Dermis microvascular lymphatic vessel endothelial cell (primary cell): Measurements from ENCODE around the gene GPN1. TPM values are rescaled to one million over a fixed set of nuclear protein-coding genes. Genes with fewer than 3 reads are reported as not detected.
"Not testable (repeated sequence)": the region's sequence is repeated elsewhere in the genome, so short reads cannot be mapped to it uniquely, and the experiment has no call there.

Experiments used
- DNase-seq, 2 donors: peaks; one replicate each; pipeline versions ENCODE4 v3.0.0 to v3.0.0-alpha.2; 2010; ENCODE audit warnings: low read depth in 2 of 2
- total RNA-seq: library from RNA; depleted of rRNA; stranded (reverse); fragments of >200 nt; gene quantifications from 2 replicates; pipeline ENCODE4 v1.2.1, GENCODE V29; 2014

GPN1 gene
- total RNA-seq, result 32.1 TPM in 2 replicates

DNA sequence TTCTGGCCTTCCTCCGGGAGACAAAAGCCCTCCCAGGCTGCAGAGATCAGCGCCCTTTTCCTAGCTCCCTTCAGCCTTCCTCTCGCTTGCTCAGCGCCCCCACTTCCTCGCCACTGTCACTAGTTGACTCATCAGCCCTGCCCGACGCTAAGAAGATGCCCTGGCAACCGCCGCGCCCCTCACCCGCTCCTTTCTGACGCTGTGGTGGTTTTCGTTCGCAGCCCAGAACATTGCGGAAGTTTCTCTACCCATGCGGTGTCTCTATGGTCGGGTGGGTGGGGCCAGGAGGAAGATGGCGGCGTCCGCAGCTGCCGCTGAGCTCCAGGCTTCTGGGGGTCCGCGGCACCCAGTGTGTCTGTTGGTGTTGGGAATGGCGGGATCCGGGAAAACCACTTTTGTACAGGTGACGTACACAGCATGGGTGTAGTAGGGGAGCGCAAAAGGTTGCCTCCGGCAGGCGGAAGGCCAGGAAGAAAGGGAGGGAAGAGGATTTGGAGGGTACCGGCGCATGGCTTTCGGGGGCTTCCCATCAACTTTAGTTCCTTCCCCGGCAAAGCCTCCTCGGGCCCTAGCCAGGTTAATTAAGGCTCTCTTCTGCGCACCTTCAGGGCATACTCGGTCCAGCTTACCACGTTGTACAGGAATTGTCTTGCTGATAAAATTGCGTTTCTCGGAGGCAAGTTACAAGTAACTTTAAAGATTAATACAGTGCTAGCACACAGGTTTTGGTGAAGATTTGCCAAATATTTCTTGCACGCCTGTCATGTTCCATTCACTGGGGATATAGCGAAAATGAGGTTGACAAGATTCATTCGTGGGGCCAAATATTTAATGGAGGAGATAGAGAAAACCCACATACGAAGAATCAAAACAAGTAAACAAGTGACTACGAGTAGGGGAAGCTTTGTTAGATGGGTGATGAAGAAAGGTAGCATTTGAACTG, at the start of gene GPN1, which contains the start of gene CCDC121:
GPN1 (plus strand) TSS at position 284 of the 943 bp plus-strand sequence; CDS start at position 293, 9 bp downstream.
CCDC121 (minus strand) TSS at position 246 of the 943 bp plus-strand sequence. CDS start 1,213 bp downstream, outside the sequence.
- peak; percentile 65 to 93 for DNase-seq

DNA sequence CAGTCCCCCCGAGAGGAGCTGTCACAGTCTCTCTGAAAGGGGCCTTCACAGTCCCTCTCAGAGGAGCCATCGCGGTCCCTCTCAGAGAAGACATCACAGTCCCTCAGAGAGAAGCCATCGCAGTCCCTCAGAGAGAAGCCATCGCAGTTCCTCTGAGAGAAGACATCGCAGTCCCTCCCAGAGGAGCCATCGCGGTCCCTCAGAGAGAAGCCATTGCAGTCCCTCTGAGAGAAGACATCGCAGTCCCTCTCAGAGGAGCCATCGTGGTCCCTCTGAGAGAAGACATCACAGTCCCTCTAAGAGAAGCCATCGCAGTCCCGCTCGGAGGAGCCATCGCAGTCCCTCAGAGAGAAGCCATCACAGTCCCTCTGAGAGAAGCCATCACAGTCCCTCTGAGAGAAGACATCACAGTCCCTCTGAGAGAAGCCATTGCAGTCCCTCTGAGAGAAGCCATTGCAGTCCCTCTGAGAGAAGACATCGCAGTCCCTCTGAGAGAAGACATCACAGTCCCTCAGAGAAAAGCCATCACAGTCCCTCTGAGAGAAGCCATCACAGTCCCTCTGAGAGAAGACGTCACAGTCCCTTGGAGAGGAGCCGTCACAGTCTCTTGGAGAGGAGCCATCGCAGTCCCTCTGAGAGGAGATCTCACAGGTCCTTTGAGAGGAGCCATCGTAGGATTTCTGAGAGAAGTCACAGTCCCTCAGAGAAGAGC, 47.3 kb upstream of the GPN1 start:
- DNase-seq, result no peak

DNA sequence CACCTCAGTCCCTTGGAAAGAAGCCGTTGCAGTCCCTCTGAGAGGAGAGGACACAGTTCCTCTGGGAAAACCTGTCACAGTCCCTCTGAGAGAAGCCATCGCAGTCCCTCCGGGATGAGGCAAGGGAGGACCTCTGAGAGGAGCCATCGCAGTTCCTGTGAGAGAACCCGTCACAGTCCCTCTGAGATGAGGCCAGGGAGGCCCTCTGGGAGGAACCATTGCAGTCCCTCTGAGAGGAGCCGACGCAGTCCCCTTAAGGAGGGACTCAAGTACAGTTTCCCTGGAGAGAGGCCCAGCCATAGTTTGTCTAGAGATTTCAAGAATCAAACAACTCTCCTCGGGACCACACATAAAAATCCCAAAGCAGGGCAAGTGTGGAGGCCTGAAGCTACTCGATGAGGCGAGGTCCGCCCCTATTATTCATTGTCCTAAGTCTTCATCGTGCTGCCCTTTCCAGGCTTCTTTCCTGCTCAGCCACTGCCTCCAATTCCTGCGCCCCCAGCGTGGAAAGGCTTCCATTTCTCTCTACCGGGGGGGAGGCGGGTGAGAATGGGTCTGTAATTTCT, 46.6 kb upstream of the GPN1 start:
- no peak for DNase-seq

DNA sequence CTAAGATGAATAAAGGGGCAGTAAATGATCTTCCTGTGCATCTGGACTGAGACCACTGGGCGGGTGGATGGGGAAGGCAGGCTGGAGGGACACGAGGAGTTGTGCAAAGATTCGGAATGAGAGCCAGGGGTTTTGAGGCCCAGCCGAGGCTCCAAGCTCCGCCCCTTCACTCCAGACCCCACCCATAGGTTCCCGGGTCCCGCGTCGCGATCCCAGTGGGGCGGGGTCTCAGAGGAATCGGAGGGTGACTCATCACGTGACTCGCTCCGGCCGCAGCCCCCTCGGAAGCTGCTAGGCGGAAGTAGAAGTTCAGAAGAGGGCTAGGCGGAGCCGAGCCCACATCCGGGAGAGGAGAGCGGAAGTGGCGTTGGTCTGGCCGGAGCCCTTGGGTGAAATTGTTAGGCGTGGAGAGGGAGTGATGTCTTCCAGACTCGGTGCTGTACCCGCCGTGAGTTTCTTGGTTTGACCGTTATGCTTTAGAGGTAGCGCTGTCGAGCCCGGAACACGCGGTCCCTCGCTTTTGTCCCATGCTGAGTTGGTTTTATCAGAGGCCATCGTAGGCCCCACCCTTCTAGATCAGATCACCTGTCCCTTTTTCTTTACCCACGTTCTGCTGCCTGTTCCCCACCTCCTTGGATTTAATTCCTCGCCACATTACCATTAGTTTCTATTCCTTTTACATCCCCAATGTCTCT, 46.0 kb upstream of the GPN1 start, which contains the start of gene ZNF512:
ZNF512 (plus strand) TSS at position 348 of the 695 bp plus-strand sequence; CDS start at position 419, 71 bp downstream.
- peak; percentile 73 to 84 for DNase-seq

DNA sequence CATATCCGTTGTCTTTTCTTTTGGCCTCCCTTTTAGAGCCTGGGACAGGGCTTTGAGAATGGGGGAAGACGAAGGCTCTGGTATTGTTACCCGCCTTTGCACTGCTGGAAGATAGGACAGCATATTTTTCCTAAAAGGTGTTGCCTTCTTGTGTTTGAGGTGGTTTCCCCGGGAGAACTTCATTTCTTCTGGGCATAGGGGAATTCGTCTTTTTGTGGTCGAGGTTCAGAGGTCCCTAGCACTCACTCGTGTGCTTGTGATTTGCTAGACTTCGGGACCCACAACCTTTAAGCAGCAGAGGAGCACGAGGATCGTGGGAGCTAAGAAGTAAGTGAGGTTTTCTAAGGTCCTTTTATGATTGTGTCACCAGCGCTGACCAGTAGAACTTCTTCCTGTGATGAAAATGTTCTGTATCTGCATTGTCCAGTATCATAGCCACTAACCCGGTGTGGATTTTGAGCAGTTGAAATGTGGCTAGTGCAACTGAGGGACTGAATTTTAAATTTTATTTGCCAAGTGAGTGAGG, 45.4 kb upstream of the GPN1 start:
- peak in 1 of 2 donors; percentile 29 for DNase-seq

DNA sequence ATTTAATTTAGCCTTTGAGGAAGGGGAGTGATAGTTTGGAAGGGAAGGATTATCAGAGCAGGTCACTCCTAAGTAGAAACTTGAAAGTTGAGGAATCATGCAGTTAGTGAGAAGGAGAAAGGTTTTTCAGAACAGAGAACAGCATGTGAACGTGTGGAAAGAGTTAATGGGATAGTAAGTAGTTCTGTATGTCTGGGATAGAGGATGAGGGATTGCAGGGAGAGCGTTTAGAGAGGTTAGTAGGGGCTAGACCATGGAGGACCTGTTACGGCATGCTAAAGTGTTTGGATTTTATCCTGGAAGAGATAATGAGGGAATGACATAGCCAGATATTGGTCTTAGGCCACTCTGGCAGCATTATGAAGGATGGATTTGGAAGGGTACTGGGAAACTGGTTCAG, 44.3 kb upstream of the GPN1 start:
- DNase-seq, result no peak

DNA sequence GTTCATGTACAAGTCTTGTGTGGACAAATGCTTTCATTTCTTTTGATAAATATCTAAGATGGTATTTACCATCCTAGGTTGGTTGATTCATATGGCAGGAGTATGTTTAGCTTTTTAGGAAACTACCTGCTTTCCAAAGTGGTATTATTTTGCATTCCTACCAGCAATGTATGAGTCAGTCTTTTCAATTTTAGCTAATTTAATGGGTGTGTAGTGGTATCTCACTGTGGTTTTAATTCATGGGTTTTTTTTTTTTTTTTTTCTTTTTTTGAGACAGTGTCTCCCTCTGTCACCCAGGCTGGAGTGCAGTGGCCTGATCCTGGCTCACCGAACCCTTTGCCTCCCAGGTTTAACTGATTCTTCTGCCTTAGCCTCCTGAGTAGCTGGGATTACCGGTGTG, 41.8 kb upstream of the GPN1 start:
- DNase-seq, result no peak

DNA sequence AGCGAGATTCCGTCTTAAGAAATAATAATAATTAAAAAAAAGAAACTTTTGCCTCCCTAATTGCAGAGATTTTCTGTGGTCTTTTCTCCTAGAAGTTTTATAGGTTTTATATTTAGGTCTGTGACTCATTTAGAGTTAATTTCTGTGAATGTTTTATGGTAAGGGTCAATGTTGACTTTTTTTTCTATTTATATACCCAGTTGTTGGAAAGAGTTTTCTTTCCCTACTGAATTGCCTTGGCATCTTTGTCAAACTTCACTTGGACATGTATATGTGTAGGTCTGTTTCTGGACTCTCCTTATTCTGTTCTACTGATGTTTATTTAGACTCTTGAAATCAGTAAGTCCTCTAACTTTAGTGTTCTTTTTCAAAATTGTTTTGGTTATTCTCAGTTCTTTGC, 40.5 kb upstream of the GPN1 start:
- DNase-seq, result no peak

DNA sequence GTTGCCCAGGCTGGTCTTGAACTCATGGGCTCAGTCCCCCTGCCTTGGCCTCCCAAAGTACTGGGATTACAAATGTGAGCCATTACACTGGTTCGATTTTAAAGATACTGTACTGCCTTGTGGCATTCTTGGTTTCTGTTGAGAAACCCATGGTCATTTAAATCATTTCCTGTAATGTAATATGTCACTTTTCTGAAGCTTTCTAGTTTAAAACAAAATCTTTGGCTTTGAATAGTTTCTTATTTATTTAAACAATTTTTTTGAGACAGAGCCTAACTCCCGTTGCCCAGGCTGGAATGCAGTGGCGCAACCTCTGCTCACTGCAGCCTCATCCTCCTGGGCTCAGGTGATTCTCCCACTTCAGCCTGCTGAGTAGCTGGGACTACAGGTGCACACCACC, 37.1 kb upstream of the GPN1 start:
- DNase-seq, result no peak

DNA sequence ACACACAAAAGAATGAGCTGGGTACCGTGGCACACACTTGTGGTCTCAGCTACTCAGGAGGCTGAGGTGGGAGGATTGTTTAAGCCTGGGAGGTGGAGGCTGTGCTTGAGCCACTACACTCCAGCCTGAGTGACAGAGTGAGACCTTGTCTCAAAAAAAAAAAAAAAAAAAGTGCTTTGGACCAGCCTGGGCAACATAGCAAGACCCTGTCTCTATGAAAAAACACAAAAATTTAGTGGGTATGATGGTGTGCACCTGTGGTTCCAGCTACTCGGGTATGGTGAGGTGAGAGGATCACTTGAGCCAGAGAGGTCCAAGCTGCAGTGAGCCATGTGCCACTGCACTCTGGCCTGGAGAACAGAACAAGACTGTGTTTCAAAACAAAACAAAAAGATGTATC, 35.6 kb upstream of the GPN1 start:
- no peak for DNase-seq

DNA sequence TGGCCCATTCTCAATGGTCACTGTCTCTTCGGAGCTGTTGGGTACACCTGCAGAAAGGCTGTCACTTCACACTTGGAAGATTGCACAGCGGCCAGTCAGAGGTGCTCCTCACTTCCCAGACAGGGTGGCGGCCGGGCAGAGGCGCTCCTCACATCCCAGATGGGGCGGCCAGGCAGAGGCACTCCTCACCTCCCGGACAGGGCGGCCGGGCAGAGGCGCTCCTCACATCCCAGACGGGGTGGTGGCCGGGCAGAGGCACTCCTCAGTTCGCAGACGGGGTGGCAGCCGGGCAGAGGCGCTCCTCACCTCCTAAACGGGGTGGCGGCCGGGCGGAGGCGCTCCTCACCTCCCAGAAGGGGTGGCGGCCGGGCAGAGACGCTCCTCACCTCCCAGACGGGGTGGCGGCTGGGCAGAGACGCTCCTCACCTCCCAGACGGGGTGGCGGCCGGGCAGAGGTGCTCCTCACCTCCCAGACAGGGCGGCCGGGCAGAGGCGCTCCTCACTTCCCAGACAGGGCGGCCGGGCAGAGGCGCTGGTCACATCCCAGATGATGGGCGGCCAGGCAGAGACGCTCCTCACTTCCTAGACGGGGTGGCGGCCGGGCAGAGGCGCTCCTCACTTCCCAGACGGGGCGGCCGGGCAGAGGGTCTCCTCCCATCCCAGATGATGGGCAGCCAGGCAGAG, 34.7 kb upstream of the GPN1 start:
- DNase-seq, result not testable (repeated sequence)

DNA sequence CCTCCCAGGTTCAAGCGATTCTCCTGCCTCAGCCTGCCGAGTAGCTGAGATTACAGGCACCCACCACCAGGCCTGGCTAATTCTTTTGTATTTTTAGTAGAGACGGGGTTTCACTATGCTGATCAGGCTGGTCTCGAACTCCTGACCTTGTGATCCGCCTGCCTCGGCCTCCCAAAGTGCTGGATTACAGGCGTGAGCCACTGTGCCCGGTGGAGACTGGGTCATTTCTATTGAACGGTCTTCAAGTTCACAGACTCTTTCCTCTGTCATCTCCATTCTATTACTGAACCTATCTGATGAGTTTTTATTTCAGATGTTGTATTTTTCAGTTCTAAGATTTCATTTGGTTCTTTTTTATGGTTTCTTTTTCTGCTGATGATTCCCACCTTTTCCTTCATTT, 33.4 kb upstream of the GPN1 start:
- DNase-seq, result not testable (repeated sequence)

DNA sequence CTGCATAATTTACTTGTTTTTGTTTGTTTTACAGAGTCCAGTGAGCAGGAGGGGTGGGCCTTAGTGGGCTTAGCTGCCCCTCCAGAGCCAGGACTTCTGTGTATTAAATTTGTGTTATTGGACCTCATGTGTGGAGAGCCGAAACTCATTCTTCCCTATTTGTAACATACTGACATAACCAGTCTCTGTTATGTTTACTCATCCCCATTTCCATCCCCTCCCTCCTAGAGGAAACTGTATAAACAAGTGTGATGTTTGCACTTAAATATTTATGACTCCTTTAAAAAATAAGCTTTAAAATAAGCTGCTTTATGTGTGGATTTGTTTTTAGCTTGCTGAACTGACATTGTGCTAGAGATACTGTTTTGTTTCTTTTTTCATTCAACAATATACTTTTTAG, 32.2 kb upstream of the GPN1 start:
- DNase-seq, result no peak

DNA sequence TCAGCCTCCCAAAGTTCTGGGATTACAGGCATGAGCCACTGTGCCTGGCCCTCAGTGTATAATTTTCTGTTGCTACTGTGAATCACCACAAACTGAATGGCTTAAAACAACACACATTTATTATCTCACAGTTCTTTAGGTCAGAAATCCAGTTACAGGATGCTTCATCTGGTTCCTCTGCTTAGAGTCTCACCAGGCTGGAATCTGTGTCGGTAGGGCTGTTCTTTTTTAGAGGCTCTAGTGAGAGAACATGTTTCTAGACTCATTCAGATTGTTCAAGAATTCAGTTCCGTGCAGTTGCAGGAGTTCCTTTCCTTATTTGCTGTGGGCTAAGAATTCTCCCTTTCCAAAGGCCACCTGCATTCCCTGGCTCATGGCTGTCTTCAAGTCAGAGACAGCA, 22.2 kb upstream of the GPN1 start:
- no peak for DNase-seq

DNA sequence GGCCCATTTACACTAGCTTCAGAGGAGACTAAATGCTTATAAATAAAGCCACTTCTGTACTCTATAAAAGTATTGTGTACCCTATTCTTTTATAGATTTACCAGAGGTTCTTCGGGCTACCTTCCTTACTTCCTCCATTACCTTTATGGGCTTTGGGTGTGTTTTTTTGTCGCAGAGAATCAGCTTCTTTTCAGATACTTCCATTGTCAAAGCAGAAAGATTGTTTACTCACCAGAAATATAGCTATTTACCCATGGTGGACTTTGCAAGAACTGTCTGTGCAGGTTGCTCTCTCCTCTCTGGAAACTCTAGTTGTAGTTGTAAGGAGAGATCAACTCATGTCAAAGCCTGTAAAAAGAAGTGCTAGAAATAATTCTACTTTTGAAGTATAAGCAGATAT, 14.9 kb upstream of the GPN1 start:
- no peak for DNase-seq

DNA sequence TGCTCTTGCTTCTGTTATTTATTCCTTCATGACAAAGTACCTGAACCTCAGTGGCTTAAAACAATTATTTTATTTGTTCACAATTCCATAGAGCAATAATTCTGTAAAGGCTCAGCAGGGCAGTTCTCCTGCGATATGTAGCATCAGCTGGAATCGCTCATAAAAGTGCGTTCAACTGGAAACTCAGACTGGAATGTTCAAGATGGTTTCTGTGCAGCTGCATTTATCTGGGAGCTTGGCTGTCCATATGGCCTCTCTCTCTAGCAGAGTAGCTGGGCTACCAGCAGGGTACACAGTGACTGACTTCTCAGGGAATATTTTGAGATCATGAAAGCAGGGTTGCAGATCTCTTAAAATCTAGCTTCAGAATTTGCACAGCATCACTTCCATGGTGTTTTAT, 13.5 kb upstream of the GPN1 start:
- DNase-seq, result no peak

DNA sequence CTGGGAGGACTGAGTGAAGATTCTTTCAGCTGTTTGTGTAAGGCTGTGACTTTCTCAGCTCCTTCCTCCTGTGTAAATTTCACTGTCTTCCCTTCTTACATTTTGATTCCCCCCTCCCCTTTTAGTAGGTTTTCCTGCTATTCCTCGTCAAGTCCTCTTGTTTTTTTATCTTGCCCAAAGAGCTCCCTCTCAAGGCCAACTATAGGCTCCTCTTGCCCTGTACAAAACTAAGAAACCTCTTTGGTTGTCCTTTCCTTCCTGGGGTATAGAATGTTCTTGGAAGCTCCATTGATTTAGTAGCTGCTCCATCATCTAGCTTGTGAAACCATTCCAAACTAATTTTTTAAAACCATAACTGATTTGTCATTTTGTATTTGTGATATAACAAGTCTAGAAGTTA, 7.3 kb upstream of the GPN1 start:
- no peak for DNase-seq

DNA sequence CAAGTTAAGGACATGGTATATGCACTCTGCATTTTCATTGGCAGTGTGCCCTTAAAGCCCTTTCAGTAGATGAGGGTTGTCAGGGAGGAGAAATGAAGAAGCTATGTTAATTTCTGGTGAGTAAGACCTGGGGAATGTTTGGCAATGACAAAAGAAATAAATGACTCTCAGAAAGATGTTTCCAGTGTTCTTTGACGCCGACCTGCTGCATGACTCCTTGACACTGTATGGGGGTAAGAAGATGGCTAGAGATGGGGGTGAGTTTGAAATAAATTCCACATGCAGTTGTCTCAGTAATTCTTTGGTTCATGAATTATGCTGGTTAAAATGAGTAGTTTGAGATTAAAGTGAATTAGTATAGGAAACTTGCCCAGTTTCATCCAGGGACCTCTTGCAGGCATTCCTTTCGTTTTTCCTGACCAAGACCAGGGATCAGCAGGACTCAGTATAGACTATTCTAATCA, 5.9 kb upstream of the GPN1 start:
- DNase-seq, result peak in 1 of 2 donors; percentile 26

DNA sequence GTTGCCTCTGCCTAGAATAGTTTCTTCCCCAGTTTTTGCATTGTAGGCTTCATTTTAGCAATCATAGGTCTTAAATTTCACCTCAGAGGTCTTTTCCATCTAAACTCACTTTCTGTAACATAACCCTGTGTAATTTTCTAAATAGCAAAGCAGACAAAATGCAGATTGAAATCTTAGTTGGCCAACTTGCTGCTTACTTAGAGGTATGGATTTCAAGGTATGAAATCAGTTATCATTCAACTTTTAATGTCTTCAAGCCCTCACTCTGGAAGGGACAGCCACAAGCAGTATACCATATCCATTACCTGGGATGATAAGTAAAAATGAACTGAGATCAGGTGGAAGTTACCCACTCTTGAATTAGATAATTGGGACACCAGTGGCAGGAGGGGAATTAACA, 3.9 kb upstream of the GPN1 start:
- DNase-seq, result no peak

DNA sequence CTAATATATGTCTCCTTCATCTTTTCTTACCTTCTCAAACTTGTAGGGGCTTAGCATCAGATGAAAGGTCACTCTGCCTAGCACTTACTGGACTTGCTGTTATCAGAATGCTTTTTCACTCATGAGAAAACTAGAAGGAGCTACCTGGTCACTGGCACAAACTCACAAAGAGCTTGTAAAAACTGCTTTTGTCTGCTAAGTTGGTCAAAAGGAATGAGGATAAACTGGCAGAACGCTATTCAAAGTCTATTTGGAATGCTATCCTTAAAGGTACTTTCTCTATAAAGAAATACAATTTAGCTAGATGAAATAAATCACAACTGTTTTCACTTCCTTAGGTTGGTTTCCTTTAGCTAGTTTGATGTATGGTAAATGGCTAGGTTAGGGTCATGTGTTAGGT, 2.5 kb upstream of the GPN1 start:
- DNase-seq, result not testable (repeated sequence)
